ENCODE measurements around the gene APIP.

The APIP gene

GRCh38 chr11:34843271-34843670 lies 72.9 kb downstream of the APIP start:
- TF ChIP-seq CTCF (IDR thresholded peaks at IDR 0.05; ENCODE audit: borderline replicate concordance, insufficient read depth, low read depth, low read length) = no peak

GRCh38 chr11:34840736-34841386 lies 75.3 kb downstream of the APIP start:
- no peak overlapping the region for H3K4me3 ChIP-seq (ENCODE audit: low read depth, low read length)

More at GRCh38 chr11:34843271-34843670, 72.9 kb downstream of the APIP start:
- no peak overlapping the region for H3K4me3 ChIP-seq (ENCODE audit: low read depth, low read length)

GRCh38 chr11:34839969-34840368 lies 76.2 kb downstream of the APIP start:
- no peak for TF ChIP-seq CTCF (IDR thresholded peaks at IDR 0.05; ENCODE audit: borderline replicate concordance, insufficient read depth, low read depth, low read length)
- no peak overlapping the region for H3K4me3 ChIP-seq (ENCODE audit: low read depth, low read length)

More at GRCh38 chr11:34840736-34841386, 75.3 kb downstream of the APIP start:
- peak; percentile 78 for TF ChIP-seq CTCF (IDR thresholded peaks at IDR 0.05; ENCODE audit: borderline replicate concordance, insufficient read depth, low read depth, low read length)

GRCh38 chr11:34836958-34837856 lies 79.0 kb downstream of the APIP start:
- TF ChIP-seq CTCF (IDR thresholded peaks at IDR 0.05; ENCODE audit: borderline replicate concordance, insufficient read depth, low read depth, low read length) = 0 out of 2 replicates have a peak, but pooled peaks have one; percentile 13
- H3K4me3 ChIP-seq (ENCODE audit: low read depth, low read length) = no peak overlapping the region

GRCh38 chr11:34833602-34834001 lies 82.6 kb downstream of the APIP start:
- H3K4me3 ChIP-seq (ENCODE audit: low read depth, low read length) = no peak overlapping the region
- no peak for TF ChIP-seq CTCF (IDR thresholded peaks at IDR 0.05; ENCODE audit: borderline replicate concordance, insufficient read depth, low read depth, low read length)

Measured in GM12875 (cell line).